ENCODE measurements around the gene ARMCX5.

- TF ChIP-seq CTCF (conservative IDR thresholded peaks at IDR 0.05 in 1 of 2, IDR thresholded peaks at IDR 0.05 in 1 of 2; ENCODE audit: extremely low read depth in 1 of 2, insufficient read depth in 1 of 2, low read depth in 1 of 2, low read length in 2 of 2) (no peak), EZH2 (IDR thresholded peaks at IDR 0.05; ENCODE audit: borderline replicate concordance, low read length) (no peak)
Measured at GRCh38 chrX:102652031-102652688, 52.8 kb downstream of the ARMCX5 start.
